NB4 (cell line): ENCODE measurements around the gene MFSD2A.
A peak's percentile ranks its signal among the peaks of the same experiment; 100 is the strongest.

Experiments used
- DNase-seq: peaks from one replicate; pipeline ENCODE4 v3.0.0; 2010; ENCODE audit warnings: low read depth
- H3K4me3 ChIP-seq: one replicate; pipeline ENCODE4 v1.5.1; 2011; ENCODE audit warnings: mild to moderate bottlenecking, low read depth, low read length, moderate library complexity
- MYC ChIP-seq: IDR thresholded peaks from 2 replicates; pipeline ENCODE4 v1.6.1; 2011; ENCODE audit warnings: low read depth, low read length
- POLR2A ChIP-seq: IDR thresholded peaks from 2 replicates; pipeline ENCODE4 v1.6.1; 2011; ENCODE audit warnings: mild to moderate bottlenecking; ENCODE audit not compliant: insufficient read length; ENCODE audit errors: extremely low read depth
- TF ChIP-seq, protein P1 (sequence below): IDR thresholded peaks from one replicate; pipeline ENCODE4 v1.5.1; 2012; ENCODE audit warnings: low read depth, low read length
- TF ChIP-seq, protein P2 (sequence below): IDR thresholded peaks from 2 replicates; pipeline ENCODE4 v1.6.1; 2011; ENCODE audit warnings: low read depth, low read length

MFSD2A gene

DNA sequence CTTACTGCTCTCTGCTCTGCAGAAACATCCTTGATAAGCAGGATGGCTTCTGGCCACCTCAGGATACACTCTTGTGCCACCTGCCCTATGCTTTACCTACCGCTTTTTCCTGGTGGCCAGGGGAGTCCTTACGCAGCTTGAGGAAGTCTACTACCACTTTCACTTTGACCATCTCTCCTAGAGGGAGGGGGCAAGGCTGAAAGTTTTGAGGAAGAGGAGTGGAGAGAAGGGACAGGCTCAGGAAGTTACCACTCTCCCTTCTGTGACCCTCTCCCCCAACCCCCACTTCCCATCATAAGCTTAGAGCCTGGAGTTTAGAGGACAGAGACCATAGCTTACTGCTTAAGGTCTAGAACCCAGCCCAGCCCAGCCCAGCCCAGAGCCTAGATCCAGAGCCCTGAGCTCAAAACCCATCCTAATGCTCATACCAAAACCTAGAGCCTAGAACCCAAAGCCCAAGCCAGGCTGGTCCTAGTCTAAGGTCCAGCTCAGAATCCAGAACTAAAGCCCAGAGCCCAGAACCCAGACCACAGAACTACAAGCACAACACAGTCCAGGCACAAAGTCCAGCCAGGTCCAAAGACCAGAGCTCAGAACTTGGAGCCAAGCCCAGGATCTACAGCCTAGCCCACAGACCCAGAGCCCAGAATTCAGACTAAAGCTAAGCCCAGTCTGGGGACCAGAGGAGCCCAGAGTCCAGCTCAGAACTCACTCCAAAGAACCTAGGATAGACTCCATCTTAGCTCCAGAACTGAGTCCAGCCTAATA, 18.0 kb upstream of the MFSD2A start:
- peak; percentile 88 for DNase-seq
- TF ChIP-seq MYC (no peak), POLR2A (no peak)
- TF ChIP-seq, protein P1, sequence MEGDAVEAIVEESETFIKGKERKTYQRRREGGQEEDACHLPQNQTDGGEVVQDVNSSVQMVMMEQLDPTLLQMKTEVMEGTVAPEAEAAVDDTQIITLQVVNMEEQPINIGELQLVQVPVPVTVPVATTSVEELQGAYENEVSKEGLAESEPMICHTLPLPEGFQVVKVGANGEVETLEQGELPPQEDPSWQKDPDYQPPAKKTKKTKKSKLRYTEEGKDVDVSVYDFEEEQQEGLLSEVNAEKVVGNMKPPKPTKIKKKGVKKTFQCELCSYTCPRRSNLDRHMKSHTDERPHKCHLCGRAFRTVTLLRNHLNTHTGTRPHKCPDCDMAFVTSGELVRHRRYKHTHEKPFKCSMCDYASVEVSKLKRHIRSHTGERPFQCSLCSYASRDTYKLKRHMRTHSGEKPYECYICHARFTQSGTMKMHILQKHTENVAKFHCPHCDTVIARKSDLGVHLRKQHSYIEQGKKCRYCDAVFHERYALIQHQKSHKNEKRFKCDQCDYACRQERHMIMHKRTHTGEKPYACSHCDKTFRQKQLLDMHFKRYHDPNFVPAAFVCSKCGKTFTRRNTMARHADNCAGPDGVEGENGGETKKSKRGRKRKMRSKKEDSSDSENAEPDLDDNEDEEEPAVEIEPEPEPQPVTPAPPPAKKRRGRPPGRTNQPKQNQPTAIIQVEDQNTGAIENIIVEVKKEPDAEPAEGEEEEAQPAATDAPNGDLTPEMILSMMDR: no peak
- TF ChIP-seq, protein P2, sequence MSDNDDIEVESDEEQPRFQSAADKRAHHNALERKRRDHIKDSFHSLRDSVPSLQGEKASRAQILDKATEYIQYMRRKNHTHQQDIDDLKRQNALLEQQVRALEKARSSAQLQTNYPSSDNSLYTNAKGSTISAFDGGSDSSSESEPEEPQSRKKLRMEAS: no peak

DNA sequence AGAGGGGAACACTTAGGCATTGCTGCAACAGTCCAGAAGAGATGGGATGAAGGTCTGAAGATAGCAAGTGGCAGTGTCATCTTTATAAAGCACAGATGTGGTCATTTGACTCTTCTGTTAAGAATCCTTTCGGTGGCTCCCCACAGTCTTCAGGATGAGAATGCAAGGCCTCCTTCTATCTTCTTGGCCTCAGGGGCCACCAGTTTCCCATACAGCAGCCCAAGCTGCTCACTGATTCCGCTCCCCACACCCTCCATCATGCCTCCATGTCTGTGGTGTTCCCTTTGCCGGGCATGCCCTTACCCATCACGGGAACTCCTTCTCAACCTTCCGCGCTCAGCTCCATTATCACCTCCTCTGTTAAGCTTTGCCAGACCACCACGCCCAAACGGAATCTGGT, 16.1 kb upstream of the MFSD2A start:
- TF ChIP-seq MYC: no peak
- TF ChIP-seq, protein P1: no peak
- TF ChIP-seq, protein P2: no peak
- TF ChIP-seq POLR2A: no peak
- no peak overlapping the region for H3K4me3 ChIP-seq
- no peak for DNase-seq

More for the DNA sequence above, 18.0 kb upstream of the MFSD2A start:
- H3K4me3 ChIP-seq: no peak overlapping the region

DNA sequence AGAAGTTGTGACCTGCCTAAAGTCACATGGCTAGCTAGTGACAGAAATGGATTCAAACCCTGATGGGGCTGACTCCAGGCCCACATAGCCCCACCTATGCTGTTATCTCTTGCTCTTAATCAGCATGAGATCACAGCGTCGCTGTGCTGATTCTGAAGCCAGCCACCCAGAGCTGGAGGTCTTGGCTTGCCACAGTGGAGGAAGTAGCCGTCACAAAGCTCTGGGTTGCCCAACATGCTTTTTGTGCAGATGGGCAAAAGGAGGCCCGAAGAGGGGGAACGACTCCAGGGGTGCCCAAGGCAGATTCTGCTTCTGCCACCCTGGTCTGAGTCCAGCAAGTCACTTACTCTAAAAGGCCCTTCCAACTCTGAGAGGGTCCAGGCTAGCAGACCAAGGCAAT, 14.7 kb upstream of the MFSD2A start:
- TF ChIP-seq, protein P1: no peak
- TF ChIP-seq POLR2A (peak; percentile 49), MYC (peak; percentile 73)
- TF ChIP-seq, protein P2: peak; percentile 71
- H3K4me3 ChIP-seq: peak overlapping the region; percentile 14
- peak; percentile 94 for DNase-seq

DNA sequence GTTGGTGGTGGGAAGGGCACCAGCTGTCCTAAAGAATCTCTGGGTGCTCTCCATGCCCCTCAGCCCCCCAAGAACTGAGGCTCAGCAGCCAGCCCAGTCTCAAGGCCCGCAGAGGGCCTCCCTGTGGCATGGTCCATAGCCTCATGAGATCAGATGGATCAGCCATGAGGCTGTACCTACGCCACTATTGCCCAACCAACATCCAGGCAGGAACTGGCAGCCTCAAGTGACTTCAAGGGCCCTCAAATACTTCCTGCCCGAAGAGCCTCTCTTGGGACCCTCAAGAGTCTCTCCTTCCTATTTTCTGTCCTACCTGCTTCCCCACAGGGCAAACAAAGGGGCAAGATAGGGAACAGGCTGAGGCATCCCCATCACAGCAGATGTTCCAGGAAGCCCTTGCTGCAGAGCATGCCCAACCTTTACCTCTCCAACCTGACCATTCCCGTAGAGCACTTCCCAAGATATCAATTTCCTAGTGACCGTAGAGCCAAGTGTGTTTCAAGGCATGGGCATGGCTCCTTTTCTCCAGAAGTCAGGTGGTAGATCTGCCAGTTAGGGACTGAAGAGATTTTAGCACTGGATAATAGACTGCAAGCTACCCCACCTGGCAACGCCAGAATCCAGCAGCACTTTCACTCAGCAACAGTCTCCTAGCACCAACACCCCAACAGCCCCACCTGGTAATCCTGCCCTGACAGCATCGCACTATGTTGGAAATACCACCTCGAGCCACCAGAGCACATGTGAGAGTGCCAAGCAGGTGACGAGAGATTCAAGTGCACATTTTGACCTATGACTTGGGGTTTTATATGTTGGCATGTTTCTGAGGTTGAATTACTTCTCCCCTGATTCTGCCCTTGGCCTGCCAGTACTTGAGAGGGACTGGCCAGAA, 13.7 kb upstream of the MFSD2A start:
- TF ChIP-seq POLR2A: no peak
- TF ChIP-seq, protein P2: 0 out of 2 replicates have a peak, but pooled peaks have one; percentile 14
- TF ChIP-seq MYC: no peak
- TF ChIP-seq, protein P1: no peak
- H3K4me3 ChIP-seq: no peak overlapping the region
- DNase-seq: peak; percentile 78

DNA sequence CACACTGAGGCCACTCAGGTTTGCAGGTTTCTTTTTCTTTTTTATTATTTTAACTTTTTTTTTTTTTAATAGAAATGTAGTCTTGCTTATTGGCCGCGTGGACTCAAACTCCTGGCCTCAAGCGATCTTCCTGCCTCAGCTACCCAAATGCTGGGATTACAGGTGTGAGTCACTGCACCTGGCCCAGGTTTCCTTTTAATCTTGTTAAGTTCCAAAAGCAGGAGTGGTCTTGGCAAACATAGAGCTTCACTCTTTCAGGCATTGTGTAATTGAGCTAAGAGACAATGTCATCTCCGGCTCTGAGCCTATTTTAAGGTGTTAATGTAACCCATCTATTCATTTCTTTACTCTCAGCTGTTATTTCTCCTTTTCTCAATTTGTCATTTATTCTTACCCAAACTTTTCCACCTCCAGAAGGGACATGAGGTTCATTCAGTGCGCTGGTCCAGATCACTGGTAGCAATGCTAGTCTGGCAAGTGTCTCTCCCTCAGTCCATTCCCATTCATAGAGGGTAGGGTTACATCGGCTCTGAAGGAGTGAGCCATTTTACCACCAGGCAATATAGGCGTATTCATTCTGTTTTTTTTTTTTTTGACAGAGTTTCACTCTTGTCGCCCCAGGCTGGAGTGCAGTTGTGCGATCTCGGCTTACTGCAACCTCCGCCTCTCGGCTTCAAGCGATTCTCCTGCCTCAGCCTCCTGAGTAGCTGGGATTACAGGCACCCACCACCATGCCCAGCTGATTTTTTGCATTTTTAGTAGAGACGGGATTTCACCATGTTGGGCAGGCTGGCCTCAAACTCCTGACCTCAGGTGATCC, 11.3 kb upstream of the MFSD2A start:
- TF ChIP-seq, protein P1: no peak
- TF ChIP-seq POLR2A: no peak
- TF ChIP-seq, protein P2: no peak
- no peak for TF ChIP-seq MYC
- H3K4me3 ChIP-seq: no peak overlapping the region
- no peak for DNase-seq
